HepG2 (cell line): ENCODE results near the gene LILRB4.

Experiments
- ATF7-NPFF ChIP-seq: sonication (generic); formaldehyde crosslinking; IDR thresholded peaks from 2 replicates; pipeline ENCODE4 v1.8.1; 2023; ENCODE audit warnings: mild to moderate bottlenecking, low read depth, missing genetic modification reagents, moderate library complexity
- GATAD2A ChIP-seq: IDR thresholded peaks from 2 replicates; pipeline ENCODE4 v1.6.1; 2016
- HIVEP1 ChIP-seq: sonication (generic); formaldehyde crosslinking; IDR thresholded peaks from 2 replicates; pipeline ENCODE4 v1.4.0; 2020; ENCODE audit warnings: mild to moderate bottlenecking, missing genetic modification reagents
- KLF16 ChIP-seq, 2 experiments: sonication (generic) in 1 of 2; formaldehyde crosslinking in 1 of 2; IDR thresholded peaks; 2 replicates each; pipeline versions ENCODE4 v1.6.1 to v1.8.0; 2016 to 2023; ENCODE audit warnings: missing genetic modification reagents in 2 of 2, missing compliant biosample characterization in 1 of 2
- PITX1 ChIP-seq: sonication (generic); formaldehyde crosslinking; IDR thresholded peaks from 2 replicates; pipeline ENCODE4 v1.5.1; 2020; ENCODE audit warnings: mild to moderate bottlenecking, missing genetic modification reagents
- POLR2A ChIP-seq, 2 experiments: IDR thresholded peaks; 2 replicates each; pipeline ENCODE4 v1.6.1; 2011; ENCODE audit warnings: low read depth in 2 of 2, low read length in 2 of 2, mild to moderate bottlenecking in 1 of 2, moderate library complexity in 1 of 2; ENCODE audit not compliant: insufficient read depth in 1 of 2
- RFX5 ChIP-seq: IDR thresholded peaks from 2 replicates; pipeline ENCODE4 v1.6.1; 2011; ENCODE audit warnings: low read depth, low read length, improper control_type of control experiment
- SALL2 ChIP-seq: sonication (generic); formaldehyde crosslinking; IDR thresholded peaks from 2 replicates; pipeline ENCODE4 v1.8.1; 2023; ENCODE audit warnings: mild to moderate bottlenecking, missing genetic modification reagents, inconsistent platforms
- SETDB1 ChIP-seq: sonication (generic); formaldehyde crosslinking; IDR thresholded peaks from 2 replicates; pipeline ENCODE4 v1.5.1; 2020; ENCODE audit warnings: missing genetic modification reagents, mild to moderate bottlenecking, borderline replicate concordance
- SP4 ChIP-seq: sonication (generic); formaldehyde crosslinking; IDR thresholded peaks from 2 replicates; pipeline ENCODE4 v1.8.1; 2023; ENCODE audit warnings: mild to moderate bottlenecking, missing genetic modification reagents
- TARDBP ChIP-seq: sonication (generic); formaldehyde crosslinking; IDR thresholded peaks from 2 replicates; pipeline ENCODE4 v1.8.0; 2022; ENCODE audit warnings: mild to moderate bottlenecking, missing genetic modification reagents
- TRIM22 ChIP-seq: fragments of 450-650 bp; IDR thresholded peaks from 2 replicates; pipeline ENCODE4 v1.6.1; 2017
- TF ChIP-seq, protein P1 (sequence below): sonication (generic); formaldehyde crosslinking; IDR thresholded peaks from 2 replicates; pipeline ENCODE4 v1.4.0; 2020; ENCODE audit warnings: missing genetic modification reagents

GRCh38 chr19:54665530-54665929 is 2.7 kb downstream of the LILRB4 start:
- TF ChIP-seq PITX1, result no peak
- TF ChIP-seq TRIM22, result no peak
- TF ChIP-seq, protein P1, sequence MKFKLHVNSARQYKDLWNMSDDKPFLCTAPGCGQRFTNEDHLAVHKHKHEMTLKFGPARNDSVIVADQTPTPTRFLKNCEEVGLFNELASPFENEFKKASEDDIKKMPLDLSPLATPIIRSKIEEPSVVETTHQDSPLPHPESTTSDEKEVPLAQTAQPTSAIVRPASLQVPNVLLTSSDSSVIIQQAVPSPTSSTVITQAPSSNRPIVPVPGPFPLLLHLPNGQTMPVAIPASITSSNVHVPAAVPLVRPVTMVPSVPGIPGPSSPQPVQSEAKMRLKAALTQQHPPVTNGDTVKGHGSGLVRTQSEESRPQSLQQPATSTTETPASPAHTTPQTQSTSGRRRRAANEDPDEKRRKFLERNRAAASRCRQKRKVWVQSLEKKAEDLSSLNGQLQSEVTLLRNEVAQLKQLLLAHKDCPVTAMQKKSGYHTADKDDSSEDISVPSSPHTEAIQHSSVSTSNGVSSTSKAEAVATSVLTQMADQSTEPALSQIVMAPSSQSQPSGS (CRISPR knock-in tag), result no peak
- TF ChIP-seq SP4 (CRISPR knock-in tag), result no peak
- no peak for TF ChIP-seq HIVEP1 (CRISPR knock-in tag)
- no peak for TF ChIP-seq TARDBP (CRISPR knock-in tag)
- TF ChIP-seq SALL2 (CRISPR knock-in tag), result no peak
- no peak for TF ChIP-seq GATAD2A
- no peak for TF ChIP-seq ATF7-NPFF (CRISPR knock-in tag)
- TF ChIP-seq SETDB1 (CRISPR knock-in tag), result no peak
- TF ChIP-seq POLR2A (IDR thresholded peaks at IDR 0.05; ENCODE audit: insufficient read depth in 1 of 2, low read depth in 2 of 2, low read length in 2 of 2), result no peak
- no peak for TF ChIP-seq KLF16 (CRISPR knock-in tag; IDR thresholded peaks at IDR 0.05)
- no peak for TF ChIP-seq RFX5
